Stimulated activated CD8-positive, alpha-beta memory T cell treated with anti-CD3 and anti-CD28 coated beads, Interleukin-7, amount 100 ng/mL, for 1 hour (primary cell): ENCODE measurements around the gene ARHGAP4.

ENCODE experiments used
- DNase-seq, 2 donors: peaks; one replicate each; pipeline ENCODE4 v3.0.0-alpha.2; 2020; ENCODE audit warnings: low read depth in 2 of 2

Gene ARHGAP4

DNA sequence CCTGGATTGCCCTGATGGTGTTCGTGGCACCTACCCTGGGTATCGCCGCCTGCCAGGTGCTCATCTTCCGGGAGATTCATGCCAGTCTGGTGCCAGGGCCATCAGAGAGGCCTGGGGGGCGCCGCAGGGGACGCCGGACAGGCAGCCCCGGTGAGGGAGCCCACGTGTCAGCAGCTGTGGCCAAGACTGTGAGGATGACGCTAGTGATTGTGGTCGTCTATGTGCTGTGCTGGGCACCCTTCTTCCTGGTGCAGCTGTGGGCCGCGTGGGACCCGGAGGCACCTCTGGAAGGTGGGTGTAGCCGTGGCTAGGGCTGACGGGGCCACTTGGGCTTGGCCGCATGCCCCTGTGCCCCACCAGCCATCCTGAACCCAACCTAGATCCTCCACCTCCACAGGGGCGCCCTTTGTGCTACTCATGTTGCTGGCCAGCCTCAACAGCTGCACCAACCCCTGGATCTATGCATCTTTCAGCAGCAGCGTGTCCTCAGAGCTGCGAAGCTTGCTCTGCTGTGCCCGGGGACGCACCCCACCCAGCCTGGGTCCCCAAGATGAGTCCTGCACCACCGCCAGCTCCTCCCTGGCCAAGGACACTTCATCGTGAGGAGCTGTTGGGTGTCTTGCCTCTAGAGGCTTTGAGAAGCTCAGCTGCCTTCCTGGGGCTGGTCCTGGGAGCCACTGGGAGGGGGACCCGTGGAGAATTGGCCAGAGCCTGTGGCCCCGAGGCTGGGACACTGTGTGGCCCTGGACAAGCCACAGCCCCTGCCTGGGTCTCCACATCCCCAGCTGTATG is 19.7 kb downstream of the ARHGAP4 start:
- DNase-seq: no peak

DNA sequence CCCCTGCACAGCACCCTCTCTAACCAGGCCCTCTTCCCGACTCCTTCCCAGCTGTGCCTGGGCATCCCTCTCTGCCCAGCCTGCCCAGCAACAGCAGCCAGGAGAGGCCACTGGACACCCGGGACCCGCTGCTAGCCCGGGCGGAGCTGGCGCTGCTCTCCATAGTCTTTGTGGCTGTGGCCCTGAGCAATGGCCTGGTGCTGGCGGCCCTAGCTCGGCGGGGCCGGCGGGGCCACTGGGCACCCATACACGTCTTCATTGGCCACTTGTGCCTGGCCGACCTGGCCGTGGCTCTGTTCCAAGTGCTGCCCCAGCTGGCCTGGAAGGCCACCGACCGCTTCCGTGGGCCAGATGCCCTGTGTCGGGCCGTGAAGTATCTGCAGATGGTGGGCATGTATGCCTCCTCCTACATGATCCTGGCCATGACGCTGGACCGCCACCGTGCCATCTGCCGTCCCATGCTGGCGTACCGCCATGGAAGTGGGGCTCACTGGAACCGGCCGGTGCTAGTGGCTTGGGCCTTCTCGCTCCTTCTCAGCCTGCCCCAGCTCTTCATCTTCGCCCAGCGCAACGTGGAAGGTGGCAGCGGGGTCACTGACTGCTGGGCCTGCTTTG is 20.5 kb downstream of the ARHGAP4 start:
- DNase-seq: no peak

DNA sequence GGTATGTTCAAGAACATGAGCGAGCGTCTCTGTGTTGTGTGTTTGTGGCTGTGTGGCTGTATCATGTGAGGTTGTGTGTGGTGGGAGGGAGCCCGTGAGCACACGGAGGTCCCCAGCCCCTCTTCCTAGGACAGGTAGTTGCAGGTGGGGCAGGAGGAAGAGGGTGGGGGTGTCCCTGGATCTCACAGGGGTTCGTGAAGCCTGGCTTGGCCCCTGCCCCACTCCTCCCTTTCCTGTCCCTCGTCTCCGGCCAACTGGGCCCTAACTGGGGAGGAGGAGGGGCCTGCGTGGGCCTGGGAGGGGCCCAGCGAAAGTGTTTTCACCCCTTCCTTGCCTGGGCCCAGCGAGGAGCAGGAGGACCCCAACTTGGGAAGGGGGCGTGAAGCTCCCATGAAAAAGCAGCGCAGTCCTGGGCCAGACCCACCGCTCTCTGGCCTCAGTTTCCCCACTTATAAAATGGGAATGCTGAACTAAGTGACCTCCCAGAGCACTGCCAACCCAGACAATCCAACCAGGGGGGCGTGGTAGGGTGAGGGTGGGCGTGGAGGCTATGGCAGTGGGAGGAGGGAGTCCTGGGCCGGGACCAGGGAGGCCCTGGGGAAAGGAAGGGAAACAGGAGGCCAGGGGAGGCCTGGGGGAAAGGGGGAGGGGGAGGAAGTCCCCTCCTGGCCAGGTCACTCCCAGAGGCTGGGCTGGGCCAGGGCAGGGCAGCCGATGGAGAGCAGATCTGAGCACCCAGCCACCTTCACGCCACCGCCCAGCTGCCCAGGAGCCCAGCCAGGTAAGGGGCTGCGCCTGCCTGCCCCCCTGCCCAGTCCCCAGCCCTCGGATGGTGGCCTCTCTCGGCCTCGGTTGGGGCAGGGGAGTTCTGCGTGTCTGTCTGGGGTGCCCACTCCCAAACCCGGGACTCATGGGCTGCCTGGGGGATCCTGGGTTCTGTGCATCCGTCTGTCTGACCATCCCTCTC is 21.8 kb downstream of the ARHGAP4 start, which contains the start of gene AVPR2:
Gene AVPR2, plus strand, starts transcription at position 683 of the 967 bp plus-strand sequence. CDS start 473 bp downstream, outside the sequence.
- DNase-seq: no peak

DNA sequence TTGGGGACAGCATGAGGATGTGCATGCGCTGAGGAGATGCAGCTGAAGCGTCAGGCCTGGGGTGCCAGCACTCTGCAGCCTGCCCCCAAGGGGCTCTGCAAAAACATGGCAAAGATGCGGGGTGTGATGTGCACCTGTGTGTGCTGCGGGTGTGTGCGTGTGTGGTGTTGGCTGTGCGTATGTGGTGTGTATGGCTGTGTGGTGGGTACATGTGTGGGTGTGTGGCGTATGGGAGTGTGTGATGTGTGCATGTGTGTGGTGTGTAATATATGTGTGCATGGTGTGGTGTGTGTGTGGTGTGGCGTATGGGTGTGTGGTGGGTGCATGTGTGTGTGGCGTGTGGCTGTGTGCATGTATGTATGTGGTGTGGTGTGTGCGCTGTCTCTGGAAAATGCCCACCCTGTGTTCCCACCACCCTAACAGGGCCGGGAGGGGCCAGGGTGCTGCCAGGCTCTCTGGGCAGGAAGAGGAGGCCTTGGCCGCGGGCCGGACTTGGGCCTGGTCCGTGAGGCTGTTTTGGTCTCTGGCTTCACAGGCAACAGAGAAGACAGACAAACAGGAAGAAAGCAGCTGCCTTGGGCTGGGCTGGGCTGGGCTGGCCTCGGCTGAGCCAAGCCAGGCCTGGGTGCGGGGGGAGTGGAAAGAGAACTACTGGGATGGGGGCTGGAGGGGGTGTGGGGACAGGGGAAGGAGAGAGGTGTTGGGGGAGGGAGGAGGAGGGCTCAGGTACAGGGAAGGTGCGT is 22.7 kb downstream of the ARHGAP4 start:
- no peak for DNase-seq

DNA sequence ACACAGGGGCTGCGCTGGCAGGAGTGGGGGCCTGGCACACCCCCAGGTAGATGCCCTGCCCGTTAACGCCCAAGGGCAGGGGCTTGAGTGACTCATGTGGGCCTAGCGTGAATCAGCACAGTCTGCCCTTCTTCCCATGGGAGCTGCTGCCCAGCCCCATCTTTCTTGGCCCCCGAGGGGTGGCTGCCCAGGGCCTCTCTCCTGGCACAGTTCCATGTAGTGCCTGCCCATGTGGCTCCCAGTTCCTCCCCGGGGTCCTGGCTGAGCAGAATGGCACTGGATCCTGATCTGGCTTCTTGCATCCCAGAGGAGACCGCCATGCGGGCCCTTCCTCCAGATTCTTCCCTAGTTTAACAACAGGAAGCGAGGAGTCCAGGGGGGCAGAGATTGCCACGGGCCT is 23.7 kb downstream of the ARHGAP4 start:
- no peak for DNase-seq

DNA sequence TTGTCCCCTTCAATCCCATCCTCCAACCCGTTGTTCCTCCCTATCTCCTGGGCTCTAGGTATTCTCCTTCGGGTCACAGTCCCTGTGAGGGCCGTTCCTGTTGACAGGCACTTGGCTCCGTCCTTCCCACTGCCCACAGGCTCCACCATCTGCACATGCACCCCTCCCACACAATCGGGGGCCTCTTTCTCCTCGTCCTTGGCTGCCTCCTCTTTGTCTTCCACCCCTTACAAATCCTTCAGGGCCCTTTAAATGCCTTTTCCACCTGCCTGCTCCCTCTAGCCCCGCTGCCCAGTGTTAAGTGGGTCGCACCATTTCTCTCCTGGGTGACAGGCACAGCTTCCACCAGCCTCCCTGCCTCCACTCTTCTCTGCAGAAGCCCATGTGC is 24.3 kb downstream of the ARHGAP4 start:
- DNase-seq: no peak

DNA sequence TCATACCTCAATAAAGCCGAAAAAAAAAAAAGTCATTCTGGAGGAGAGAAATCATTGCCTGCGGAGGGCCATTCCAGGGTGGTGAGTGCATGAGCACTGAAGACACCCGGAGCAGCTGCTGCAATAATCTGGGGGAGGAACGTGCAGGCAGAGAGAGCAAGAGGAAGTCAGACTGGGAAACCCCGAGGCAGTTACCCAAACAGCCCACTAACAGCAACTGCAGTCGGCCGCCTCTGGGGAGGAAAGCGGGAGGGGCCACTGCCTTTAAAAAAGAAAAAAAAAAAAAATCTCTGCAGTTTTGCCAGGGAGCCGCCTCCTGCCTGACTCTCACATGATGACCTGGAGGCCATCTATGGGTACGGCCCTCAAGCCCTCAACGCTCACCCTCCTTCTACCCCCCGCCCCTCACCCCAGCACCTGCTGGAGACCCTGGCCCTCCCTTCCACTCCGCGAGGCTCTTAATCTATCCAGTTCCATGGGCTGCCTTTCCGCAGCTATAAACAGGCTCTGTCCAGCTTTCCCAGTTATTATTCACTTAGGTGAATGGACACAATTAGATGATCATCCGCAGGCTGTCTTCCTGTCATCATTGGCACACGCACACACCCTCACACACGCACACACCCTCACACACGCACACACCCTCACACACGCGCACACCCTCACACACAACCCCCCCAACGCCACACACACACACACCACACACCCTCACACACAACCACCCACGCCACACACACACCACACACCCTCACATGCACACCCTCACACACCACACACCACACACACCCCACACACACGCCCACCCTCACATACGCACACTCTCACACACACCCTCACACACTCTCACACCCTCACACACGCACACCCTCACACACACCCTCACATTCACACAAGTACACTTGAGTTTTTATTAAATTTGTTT is 25.0 kb downstream of the ARHGAP4 start:
- DNase-seq: peak in 1 of 2 donors; percentile 13

DNA sequence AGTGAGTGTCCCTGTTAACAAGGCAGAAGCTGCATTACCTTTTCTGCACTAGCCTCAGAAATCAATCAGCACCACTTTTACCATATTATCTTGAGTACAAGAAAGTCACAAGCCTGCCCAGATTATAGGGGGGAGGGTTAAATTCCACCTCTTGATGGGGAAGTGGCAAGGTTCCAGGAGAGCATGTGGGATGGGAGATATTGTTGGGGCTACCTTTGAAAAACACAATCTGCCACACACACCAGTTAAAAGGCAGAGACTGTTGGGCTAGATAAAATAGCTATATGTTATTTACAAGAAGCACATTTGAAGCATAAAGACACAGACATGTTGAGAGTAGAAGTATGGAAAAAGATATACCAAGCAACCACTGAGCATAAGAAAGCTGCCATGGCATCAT is 28.2 kb downstream of the ARHGAP4 start:
- no peak for DNase-seq

DNA sequence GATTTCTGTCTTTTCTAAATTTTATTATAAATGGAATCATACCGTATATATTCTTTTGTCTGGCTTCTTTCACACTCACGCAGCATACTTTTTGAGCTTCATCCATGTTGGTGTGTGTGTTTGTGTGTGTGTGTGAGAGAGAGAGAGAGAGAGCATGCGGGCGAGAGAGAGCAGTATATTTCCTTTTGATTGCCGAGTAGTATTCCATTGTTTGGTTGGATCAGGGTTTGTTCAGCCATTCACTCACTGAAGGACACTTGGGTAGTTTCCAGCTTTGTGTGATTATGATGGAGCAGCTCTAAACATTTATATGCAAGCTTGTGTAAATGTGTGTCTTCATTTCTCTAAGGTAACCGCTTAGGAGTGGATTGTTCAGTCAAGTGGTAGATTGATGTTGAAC is 36.9 kb downstream of the ARHGAP4 start:
- no peak for DNase-seq

DNA sequence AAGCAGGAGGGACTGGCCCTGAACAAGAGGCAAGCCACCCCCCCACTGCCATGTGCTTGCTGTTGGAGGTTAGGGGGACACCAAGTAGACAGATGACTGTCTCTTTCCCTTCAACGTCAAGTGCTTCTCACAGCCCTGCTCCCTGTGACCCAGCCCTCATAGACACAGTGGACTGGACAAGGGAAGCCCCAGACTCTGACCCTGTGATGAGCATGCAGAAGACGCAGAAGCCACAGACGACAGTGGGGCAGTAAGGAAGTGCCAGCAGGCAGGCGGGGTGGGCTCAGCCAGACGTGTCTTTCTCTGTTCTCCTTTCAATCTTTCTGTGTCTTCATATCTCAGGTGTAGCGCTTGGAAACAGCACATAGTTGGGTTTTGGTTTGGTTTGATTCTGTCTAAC is 37.7 kb downstream of the ARHGAP4 start:
- DNase-seq: no peak

DNA sequence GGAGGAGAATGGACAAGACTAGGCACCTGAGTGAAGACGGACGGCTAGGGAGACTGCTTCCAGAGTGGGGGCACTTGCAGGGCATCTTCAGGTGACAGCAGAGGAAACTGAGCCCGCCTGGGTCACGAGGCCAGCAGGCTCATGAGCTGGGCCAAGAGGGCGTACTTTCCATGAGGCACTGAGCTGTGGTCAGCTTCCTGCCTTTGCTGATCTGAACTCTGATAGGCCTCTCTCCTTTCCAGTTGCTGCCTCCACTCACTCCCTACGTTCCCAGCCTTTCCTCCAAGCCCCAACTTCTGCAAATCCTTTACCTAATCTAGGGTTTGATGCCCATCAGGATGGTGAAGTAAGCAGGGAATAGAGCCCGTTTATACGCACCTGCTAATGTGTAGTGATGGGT is 38.7 kb downstream of the ARHGAP4 start:
- DNase-seq: no peak

DNA sequence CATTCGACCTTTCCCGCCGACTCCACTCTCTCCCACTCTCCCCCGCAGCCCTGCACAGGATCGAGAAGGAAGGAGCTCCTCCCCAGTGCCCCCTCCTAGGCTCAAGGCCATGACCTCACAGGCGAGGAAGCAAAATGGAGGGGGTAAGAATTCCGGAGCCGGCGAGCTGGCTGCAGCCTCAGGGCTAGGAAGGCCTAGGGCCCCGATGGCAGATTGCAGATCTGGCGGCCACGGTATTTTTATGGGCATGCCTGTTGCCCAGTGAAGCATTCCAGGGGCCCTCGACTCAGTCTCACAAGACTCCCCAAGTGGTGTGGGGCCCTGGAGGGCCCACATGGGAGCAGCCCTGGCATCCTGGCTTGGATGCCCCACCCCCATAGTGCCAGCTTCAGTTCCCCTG is 39.1 kb downstream of the ARHGAP4 start:
- DNase-seq: no peak

DNA sequence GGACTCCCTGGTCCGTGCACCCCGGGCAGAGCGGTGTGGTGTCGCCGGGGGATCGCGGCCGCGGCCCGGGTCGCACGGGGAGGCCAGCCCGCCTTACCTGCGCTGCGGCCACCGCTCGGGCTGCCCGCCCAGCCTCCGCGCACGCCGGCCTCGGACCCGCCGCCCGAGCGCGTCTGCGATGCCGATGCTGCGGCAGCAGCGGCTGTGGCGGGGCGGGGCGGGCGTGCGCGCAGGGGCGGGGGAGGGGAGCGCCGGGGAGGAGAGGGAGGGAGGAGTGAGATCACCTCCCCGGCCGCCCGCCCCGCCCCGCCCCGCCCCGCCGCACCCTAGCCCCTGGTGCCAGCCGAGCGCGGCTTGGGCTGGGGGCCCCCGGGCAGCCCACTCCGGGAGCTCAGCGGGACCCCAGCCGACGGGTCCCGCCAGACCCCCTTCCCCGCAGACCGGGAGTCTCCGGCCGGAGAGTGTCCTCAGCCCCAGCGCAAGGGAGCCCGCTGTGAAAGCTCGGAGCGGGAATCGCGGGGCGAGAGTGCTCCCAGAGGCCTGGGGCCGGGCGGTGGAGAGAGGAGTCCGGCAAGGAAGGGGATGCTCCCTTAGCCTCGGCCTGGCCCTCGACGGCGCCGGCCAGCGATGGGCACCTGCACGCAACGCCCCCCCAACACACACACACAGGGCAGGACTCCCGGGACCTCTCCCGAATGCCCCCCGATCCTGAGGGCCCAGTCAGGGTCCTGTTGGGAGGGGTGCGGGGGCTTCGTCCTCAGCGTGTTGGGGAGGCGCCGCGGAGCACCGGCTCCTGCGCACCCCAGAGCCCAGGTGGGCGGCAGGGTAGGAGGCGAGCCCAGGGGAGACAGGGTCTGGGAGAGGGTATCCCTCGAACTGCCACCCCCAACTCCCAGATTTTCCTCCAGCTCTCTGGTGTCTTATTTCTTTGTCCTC is 39.8 kb downstream of the ARHGAP4 start, which contains the start of gene L1CAM:
Gene L1CAM, minus strand, starts transcription at position 206 of the 936 bp plus-strand sequence. CDS start 10,337 bp downstream, outside the sequence.
- DNase-seq: no peak

DNA sequence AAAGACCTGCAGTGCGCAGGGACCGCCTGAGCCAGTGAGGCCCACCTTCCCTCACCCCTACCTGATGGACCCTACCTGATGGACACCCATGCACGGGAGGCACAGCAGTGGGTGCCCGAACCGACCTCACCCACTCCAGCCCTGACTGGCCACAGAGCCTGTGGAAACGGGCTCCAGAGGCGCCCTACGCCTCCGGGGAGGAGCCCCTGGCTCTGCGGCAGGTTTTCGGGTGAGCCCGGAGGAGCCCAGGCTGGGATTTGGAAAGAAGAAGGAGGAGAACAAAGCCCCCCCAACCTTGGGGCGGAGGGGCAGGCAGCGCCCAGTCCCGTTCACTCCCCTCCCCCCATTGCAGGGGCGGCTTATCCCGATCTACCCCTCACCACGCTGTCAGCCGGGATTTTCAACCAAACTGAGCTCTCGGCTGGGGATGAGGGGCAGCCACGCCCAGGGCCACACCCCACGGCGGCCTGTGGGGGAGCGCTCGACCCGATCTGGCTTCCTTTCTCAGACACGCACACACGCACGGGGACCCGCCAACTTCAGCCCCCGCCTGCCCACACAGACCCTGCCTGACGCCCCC is 40.8 kb downstream of the ARHGAP4 start:
- no peak for DNase-seq

DNA sequence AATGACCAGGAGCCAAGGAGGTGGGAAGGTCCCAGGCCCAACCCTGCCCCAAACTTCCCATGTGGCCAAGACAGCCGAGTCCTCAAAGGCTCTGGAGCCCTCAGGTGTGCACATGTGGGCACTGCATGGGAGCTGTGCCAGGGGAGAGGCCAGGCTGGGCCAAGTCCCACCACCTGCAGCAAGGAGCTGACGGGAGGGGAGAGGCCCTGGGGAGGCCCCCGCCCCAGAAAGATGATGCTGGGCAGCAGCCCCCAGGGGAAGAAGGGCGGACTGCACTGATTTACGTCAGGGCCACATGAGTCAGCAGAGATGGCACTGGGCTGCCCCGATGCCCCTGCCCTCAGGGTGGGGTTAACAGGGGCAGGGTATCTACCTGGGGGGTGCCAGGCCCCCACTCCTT is 41.5 kb downstream of the ARHGAP4 start:
- DNase-seq: no peak

DNA sequence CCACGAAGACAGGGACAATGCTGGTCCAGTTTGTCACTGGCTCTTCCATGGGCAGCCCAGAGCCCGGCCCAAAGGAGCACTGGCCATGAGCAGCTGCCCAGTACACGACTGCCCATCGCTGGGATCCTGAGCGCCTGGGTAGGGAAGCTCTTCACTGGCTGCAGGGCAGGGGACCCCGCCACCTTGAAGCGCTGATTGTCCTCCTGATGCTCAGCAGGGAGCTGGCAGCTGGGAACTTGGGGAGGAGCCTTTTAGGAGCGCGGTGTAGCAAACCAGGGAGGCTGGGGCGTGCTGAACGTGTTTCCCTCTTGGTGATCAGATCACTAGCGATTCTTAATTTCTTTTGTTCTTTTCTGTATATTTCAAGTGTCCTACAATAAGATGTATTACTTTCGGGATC is 41.9 kb downstream of the ARHGAP4 start:
- DNase-seq: no peak

DNA sequence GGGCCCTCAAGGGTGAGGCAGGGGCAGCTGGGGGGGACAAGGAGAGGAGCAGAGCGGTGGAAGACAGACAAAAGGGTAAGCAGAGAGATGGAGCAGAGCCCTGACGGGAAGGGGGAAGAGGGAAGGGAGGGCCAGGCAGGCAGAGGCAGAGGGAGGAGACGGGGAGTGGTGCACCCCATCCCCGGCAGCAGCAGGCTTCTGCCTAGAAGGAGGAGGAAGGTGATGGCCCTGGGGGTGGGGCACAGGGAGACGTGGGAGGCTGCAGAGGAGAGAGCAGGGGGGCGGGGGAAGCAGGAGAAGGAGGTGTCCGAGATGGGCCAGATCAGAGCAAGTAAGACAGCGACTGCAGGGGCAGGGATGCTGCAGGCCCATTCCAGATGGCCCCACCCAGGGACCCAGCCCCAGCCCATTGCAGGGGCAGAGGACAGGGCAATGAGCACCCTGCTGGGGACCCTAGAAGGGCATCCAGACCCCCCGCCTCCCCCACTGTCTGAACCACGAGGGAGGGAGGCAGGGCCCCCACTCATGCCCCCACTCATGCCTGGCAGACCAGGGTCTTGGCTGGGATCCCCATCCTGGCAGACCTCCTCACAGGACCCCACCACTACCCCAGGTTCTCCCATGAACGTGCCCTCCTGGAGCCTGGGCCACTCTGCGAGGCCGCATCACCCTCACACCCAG is 42.8 kb downstream of the ARHGAP4 start:
- DNase-seq: no peak

DNA sequence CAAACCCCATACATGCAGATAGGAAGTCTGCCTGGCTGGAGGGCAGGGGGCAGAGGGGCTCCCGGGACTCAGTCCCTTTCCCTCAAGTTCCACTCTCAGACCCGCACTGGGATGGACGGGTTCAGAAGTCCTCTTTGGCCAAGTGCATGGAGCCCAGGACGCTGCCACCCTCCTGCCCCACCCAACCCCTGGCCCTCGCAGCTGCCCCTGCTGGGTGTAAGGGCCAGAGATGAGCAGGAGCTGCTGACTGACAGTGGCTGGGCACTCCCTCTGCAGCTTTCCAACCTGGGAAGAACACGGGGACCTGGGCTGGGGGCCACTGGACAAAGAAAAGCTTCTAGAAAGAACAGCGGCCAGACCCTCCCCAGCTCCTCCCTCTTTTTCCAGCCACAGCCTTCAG is 43.5 kb downstream of the ARHGAP4 start:
- no peak for DNase-seq
